GM23338 (cell line): ENCODE data around the gene CHN2. TPM values are rescaled to one million over a fixed set of nuclear protein-coding genes. Genes with fewer than 3 reads are reported as not detected.

ENCODE experiments used
- ATAC-seq: fragments of 200-7000 bp; cut with Tn5 transposase; 3 replicates; pipeline ENCODE4 v1.9.1; 2020
- DNase-seq: peaks from one replicate; pipeline ENCODE4 v3.0.0-alpha.2; 2015; ENCODE audit warnings: low spot score
- H2AFZ ChIP-seq: fragments of 200-600 bp; sonication (generic); 2 replicates; pipeline ENCODE4 v1.8.0; 2016; ENCODE audit warnings: antibody characterized with exemption, mild to moderate bottlenecking, moderate library complexity
- H3F3A ChIP-seq: fragments of 200-600 bp; sonication (generic); replicated peaks from 2 replicates; pipeline ENCODE4 v1.8.0; 2017; ENCODE audit warnings: antibody characterized with exemption, mixed run types, low read depth
- H3K27ac ChIP-seq: fragments of 200-600 bp; sonication (generic); 2 replicates; pipeline ENCODE4 v1.6.1; 2016; ENCODE audit warnings: low read depth
- H3K27me3 ChIP-seq: fragments of 200-600 bp; sonication (generic); 2 replicates; pipeline ENCODE4 v1.8.0; 2016; ENCODE audit warnings: mild to moderate bottlenecking, mixed run types, moderate library complexity; ENCODE audit not compliant: insufficient read depth
- H3K36me3 ChIP-seq: fragments of 200-600 bp; sonication (generic); 2 replicates; pipeline ENCODE4 v1.8.0; 2016; ENCODE audit warnings: mild to moderate bottlenecking; ENCODE audit not compliant: insufficient read depth
- H3K4me1 ChIP-seq: fragments of 200-600 bp; sonication (generic); 2 replicates; pipeline ENCODE4 v1.8.0; 2016; ENCODE audit warnings: mild to moderate bottlenecking, moderate library complexity; ENCODE audit not compliant: insufficient read depth
- H3K4me2 ChIP-seq: fragments of 200-600 bp; sonication (generic); 2 replicates; pipeline ENCODE4 v1.7.1; 2017; ENCODE audit warnings: mixed run types
- H3K4me3 ChIP-seq: fragments of 200-600 bp; sonication (generic); 2 replicates; pipeline ENCODE4 v1.6.1; 2016; ENCODE audit warnings: mixed run types
- H3K79me2 ChIP-seq: fragments of 200-600 bp; sonication (generic); replicated peaks from 2 replicates; pipeline ENCODE4 v1.8.0; 2017; ENCODE audit warnings: mild to moderate bottlenecking; ENCODE audit not compliant: insufficient read depth
- H3K9me2 ChIP-seq: fragments of 200-600 bp; sonication (generic); 2 replicates; pipeline ENCODE4 v1.8.0; 2017; ENCODE audit not compliant: insufficient read depth
- H4K20me1 ChIP-seq: fragments of 200-600 bp; sonication (generic); replicated peaks from 2 replicates; pipeline ENCODE4 v1.8.0; 2017; ENCODE audit warnings: mild to moderate bottlenecking; ENCODE audit not compliant: insufficient read depth
- H3K27ac Mint-ChIP-seq: 2 replicates; pipeline ENCODE4 v1.8.0; 2020; ENCODE audit warnings: inconsistent platforms, mild to moderate bottlenecking, moderate library complexity, mixed read lengths
- H3K27me3 Mint-ChIP-seq: 3 replicates; pipeline ENCODE4 v1.8.0; 2022; ENCODE audit warnings: low read depth, mild to moderate bottlenecking, moderate library complexity, mixed read lengths, inconsistent platforms; ENCODE audit not compliant: insufficient read depth, poor library complexity
- H3K36me3 Mint-ChIP-seq: 3 replicates; pipeline ENCODE4 v1.8.0; 2021; ENCODE audit warnings: low read depth, mild to moderate bottlenecking, inconsistent platforms, moderate library complexity, mixed read lengths
- H3K4me1 Mint-ChIP-seq: 3 replicates; pipeline ENCODE4 v1.8.0; 2020; ENCODE audit warnings: mild to moderate bottlenecking, inconsistent platforms, mixed read lengths
- H3K4me3 Mint-ChIP-seq: 3 replicates; pipeline ENCODE4 v1.8.0; 2021; ENCODE audit warnings: moderate library complexity, mild to moderate bottlenecking, inconsistent platforms, mixed read lengths
- H3K9me3 Mint-ChIP-seq: 3 replicates; pipeline ENCODE4 v1.8.0; 2020; ENCODE audit warnings: moderate library complexity, mild to moderate bottlenecking, inconsistent platforms, mixed read lengths
- CREB1 ChIP-seq: fragments of 250-450 bp; sonication (Bioruptor Pico); IDR thresholded peaks from 2 replicates; pipeline ENCODE4 v1.5.0; 2020; ENCODE audit warnings: low read depth, mild to moderate bottlenecking, moderate library complexity
- polyA plus RNA-seq: library from polyadenylated mRNA; unstranded; fragments of >200 nt; fragmentation: Nextera tagmentation; extraction: Ambion mirVana; gene quantifications from 2 replicates; pipeline ENCODE4 v1.2.1, GENCODE V29; 2016
- total RNA-seq: library from RNA; depleted of rRNA; stranded (reverse); fragments of >200 nt; shearing (Covaris generic); gene quantifications from 2 replicates; pipeline ENCODE4 v1.2.3, GENCODE V29; 2014
- TF ChIP-seq, protein P1 (sequence below): IDR thresholded peaks from one replicate; pipeline ENCODE4 v1.6.1; 2018; ENCODE audit warnings: antibody characterized with exemption; ENCODE audit not compliant: unreplicated experiment
- TF ChIP-seq, protein P2 (sequence below): fragments of 250-450 bp; sonication (Bioruptor Pico); IDR thresholded peaks from 2 replicates; pipeline ENCODE4 v1.5.0; 2020; ENCODE audit warnings: mild to moderate bottlenecking, moderate library complexity

Gene CHN2
- total and polyA plus RNA-seq, 2 experiments from 2014 or later = 6.1 to 7.5 TPM

DNA sequence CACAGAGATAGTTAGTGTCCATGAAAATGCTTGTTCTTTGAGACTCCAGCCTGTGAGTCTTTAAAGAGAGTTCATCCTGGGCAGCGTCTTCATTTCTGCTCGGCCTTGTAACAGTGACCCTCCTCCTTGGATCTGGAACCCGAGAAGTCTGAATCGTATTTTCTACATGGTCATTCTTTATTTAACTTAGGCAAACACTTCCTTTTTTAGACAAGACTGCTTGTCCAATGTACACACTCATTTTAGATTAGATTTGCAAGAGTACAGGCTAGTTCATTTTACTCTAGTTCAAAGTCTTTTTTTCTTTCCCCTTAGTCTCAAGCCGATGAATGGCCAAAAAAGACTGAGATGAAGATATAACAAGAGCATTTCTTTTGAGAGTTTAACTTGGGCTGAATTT lies 133.5 kb downstream of the CHN2 start:
- Histone ChIP-seq H3K27me3 (no peaks in the 10 kb centered on the region), H2AFZ (no peak overlapping the region), H3K9me2 (peaks cover 6% of the 10 kb centered on the region; the same call in 1 of the 2 replicates), H3K36me3 (no peaks in the 10 kb centered on the region), H3K4me2 (no peak overlapping the region), H3K4me3 (no peak overlapping the region), H3F3A (no peaks in the 10 kb centered on the region), H3K4me1 (peaks cover 8% of the 10 kb centered on the region; the same call in 1 of the 2 replicates), H4K20me1 (no peaks in the 10 kb centered on the region), H3K79me2 (no peaks in the 10 kb centered on the region), H3K27ac (no peak overlapping the region)
- Mint-ChIP-seq H3K4me3 (no peak overlapping the region), H3K27me3 (peaks cover 5% of the 10 kb centered on the region), H3K36me3 (no peaks in the 10 kb centered on the region; the same call in 2 of the 3 replicates), H3K4me1 (peaks cover 8% of the 10 kb centered on the region), H3K9me3 (no peaks in the 10 kb centered on the region), H3K27ac (0 out of 2 replicates have a peak overlapping the region, but pooled peaks have one; percentile 28)
- no peak for DNase-seq
- ATAC-seq = no peak
- TF ChIP-seq, protein P1, sequence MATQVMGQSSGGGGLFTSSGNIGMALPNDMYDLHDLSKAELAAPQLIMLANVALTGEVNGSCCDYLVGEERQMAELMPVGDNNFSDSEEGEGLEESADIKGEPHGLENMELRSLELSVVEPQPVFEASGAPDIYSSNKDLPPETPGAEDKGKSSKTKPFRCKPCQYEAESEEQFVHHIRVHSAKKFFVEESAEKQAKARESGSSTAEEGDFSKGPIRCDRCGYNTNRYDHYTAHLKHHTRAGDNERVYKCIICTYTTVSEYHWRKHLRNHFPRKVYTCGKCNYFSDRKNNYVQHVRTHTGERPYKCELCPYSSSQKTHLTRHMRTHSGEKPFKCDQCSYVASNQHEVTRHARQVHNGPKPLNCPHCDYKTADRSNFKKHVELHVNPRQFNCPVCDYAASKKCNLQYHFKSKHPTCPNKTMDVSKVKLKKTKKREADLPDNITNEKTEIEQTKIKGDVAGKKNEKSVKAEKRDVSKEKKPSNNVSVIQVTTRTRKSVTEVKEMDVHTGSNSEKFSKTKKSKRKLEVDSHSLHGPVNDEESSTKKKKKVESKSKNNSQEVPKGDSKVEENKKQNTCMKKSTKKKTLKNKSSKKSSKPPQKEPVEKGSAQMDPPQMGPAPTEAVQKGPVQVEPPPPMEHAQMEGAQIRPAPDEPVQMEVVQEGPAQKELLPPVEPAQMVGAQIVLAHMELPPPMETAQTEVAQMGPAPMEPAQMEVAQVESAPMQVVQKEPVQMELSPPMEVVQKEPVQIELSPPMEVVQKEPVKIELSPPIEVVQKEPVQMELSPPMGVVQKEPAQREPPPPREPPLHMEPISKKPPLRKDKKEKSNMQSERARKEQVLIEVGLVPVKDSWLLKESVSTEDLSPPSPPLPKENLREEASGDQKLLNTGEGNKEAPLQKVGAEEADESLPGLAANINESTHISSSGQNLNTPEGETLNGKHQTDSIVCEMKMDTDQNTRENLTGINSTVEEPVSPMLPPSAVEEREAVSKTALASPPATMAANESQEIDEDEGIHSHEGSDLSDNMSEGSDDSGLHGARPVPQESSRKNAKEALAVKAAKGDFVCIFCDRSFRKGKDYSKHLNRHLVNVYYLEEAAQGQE = no peak

DNA sequence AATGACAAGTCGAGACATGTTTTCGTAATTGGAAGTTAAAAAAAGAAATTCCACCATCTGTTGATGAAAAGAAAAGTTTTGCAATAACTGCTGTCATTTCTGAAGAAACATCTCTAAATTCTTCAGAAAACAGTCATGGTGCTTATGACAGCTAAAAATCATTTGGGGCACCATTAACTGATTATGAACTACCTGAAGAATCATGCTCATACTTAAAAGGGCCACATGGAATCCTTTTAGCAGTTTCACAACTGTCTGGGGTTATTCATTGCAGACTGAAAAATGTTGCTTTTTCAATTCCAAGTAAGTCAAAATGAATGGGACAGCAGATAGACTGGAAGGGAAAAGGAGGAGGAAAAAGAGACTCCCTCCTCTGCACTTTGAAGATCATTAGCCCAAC lies 134.2 kb downstream of the CHN2 start:
- Histone ChIP-seq H3K4me3 (no peak overlapping the region), H3K9me2 (peaks cover 6% of the 10 kb centered on the region; the same call in 1 of the 2 replicates), H3F3A (no peaks in the 10 kb centered on the region), H3K27me3 (no peaks in the 10 kb centered on the region), H3K4me1 (peaks cover 8% of the 10 kb centered on the region; the same call in 1 of the 2 replicates), H3K4me2 (no peak overlapping the region), H2AFZ (no peak overlapping the region), H3K36me3 (no peaks in the 10 kb centered on the region), H3K27ac (no peak overlapping the region), H4K20me1 (no peaks in the 10 kb centered on the region), H3K79me2 (no peaks in the 10 kb centered on the region)
- Mint-ChIP-seq H3K4me3 (no peak overlapping the region), H3K4me1 (peaks cover 8% of the 10 kb centered on the region), H3K9me3 (no peaks in the 10 kb centered on the region), H3K27me3 (peaks cover 5% of the 10 kb centered on the region), H3K36me3 (no peaks in the 10 kb centered on the region; the same call in 2 of the 3 replicates), H3K27ac (no peak overlapping the region)
- DNase-seq = no peak
- TF ChIP-seq, protein P1 = no peak
- TF ChIP-seq CREB1 (CRISPR knock-in tag) = no peak
- TF ChIP-seq, protein P2, sequence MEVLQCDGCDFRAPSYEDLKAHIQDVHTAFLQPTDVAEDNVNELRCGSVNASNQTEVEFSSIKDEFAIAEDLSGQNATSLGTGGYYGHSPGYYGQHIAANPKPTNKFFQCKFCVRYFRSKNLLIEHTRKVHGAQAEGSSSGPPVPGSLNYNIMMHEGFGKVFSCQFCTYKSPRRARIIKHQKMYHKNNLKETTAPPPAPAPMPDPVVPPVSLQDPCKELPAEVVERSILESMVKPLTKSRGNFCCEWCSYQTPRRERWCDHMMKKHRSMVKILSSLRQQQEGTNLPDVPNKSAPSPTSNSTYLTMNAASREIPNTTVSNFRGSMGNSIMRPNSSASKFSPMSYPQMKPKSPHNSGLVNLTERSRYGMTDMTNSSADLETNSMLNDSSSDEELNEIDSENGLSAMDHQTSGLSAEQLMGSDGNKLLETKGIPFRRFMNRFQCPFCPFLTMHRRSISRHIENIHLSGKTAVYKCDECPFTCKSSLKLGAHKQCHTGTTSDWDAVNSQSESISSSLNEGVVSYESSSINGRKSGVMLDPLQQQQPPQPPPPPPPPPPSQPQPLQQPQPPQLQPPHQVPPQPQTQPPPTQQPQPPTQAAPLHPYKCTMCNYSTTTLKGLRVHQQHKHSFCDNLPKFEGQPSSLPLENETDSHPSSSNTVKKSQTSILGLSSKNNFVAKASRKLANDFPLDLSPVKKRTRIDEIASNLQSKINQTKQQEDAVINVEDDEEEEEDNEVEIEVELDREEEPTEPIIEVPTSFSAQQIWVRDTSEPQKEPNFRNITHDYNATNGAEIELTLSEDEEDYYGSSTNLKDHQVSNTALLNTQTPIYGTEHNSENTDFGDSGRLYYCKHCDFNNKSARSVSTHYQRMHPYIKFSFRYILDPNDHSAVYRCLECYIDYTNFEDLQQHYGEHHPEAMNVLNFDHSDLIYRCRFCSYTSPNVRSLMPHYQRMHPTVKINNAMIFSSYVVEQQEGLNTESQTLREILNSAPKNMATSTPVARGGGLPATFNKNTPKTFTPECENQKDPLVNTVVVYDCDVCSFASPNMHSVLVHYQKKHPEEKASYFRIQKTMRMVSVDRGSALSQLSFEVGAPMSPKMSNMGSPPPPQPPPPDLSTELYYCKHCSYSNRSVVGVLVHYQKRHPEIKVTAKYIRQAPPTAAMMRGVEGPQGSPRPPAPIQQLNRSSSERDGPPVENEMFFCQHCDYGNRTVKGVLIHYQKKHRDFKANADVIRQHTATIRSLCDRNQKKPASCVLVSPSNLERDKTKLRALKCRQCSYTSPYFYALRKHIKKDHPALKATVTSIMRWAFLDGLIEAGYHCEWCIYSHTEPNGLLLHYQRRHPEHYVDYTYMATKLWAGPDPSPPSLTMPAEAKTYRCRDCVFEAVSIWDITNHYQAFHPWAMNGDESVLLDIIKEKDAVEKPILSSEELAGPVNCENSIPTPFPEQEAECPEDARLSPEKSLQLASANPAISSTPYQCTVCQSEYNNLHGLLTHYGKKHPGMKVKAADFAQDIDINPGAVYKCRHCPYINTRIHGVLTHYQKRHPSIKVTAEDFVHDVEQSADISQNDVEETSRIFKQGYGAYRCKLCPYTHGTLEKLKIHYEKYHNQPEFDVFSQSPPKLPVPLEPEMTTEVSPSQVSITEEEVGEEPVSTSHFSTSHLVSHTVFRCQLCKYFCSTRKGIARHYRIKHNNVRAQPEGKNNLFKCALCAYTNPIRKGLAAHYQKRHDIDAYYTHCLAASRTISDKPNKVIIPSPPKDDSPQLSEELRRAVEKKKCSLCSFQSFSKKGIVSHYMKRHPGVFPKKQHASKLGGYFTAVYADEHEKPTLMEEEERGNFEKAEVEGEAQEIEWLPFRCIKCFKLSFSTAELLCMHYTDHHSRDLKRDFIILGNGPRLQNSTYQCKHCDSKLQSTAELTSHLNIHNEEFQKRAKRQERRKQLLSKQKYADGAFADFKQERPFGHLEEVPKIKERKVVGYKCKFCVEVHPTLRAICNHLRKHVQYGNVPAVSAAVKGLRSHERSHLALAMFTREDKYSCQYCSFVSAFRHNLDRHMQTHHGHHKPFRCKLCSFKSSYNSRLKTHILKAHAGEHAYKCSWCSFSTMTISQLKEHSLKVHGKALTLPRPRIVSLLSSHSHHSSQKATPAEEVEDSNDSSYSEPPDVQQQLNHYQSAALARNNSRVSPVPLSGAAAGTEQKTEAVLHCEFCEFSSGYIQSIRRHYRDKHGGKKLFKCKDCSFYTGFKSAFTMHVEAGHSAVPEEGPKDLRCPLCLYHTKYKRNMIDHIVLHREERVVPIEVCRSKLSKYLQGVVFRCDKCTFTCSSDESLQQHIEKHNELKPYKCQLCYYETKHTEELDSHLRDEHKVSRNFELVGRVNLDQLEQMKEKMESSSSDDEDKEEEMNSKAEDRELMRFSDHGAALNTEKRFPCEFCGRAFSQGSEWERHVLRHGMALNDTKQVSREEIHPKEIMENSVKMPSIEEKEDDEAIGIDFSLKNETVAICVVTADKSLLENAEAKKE = no peak
- no peak for ATAC-seq
